Retinal pigment epithelial cell (primary cell): Measurements from ENCODE around the gene WDR18.
A peak's percentile ranks its signal among the peaks of the same experiment; 100 is the strongest.
"Not testable (repeated sequence)": the region's sequence is repeated elsewhere in the genome, so short reads cannot be mapped to it uniquely, and the experiment has no call there.

Experiments used
- DNase-seq: peaks from one replicate; pipeline ENCODE4 v3.0.0-alpha.2; 2010; ENCODE audit warnings: low read depth
- H3K4me3 ChIP-seq: 2 replicates; pipeline ENCODE4 v1.5.1; 2011; ENCODE audit warnings: mild to moderate bottlenecking, low read length, control low read depth, moderate library complexity
- CTCF ChIP-seq: conservative IDR thresholded peaks from 2 replicates; pipeline ENCODE4 v1.5.1; 2011; ENCODE audit warnings: low read depth, low read length, control low read depth, inconsistent platforms

The WDR18 gene

GRCh38 chr19:956766-957440 lies 27.2 kb upstream of the WDR18 start:
- H3K4me3 ChIP-seq = peak overlapping the region; percentile 12
- TF ChIP-seq CTCF = no peak

GRCh38 chr19:957578-957977 lies 26.6 kb upstream of the WDR18 start:
- not testable (repeated sequence) for DNase-seq, H3K4me3 ChIP-seq

More at GRCh38 chr19:956766-957440, 27.2 kb upstream of the WDR18 start:
- peak; percentile 19 for DNase-seq

GRCh38 chr19:958967-959855 lies 24.9 kb upstream of the WDR18 start:
- DNase-seq = no peak
- no peak overlapping the region for H3K4me3 ChIP-seq
- TF ChIP-seq CTCF = no peak

- peak; percentile 3 for TF ChIP-seq CTCF
- DNase-seq = no peak
- no peak overlapping the region for H3K4me3 ChIP-seq
Observed at GRCh38 chr19:960020-960419, 24.1 kb upstream of the WDR18 start.

- no peak for DNase-seq
- no peak overlapping the region for H3K4me3 ChIP-seq
- TF ChIP-seq CTCF = no peak
Observed at GRCh38 chr19:960601-960938, 23.6 kb upstream of the WDR18 start.

- TF ChIP-seq CTCF = no peak
- no peak for DNase-seq
- H3K4me3 ChIP-seq = no peak overlapping the region
Observed at GRCh38 chr19:961866-962620, 22.1 kb upstream of the WDR18 start.

GRCh38 chr19:962683-963400 lies 21.3 kb upstream of the WDR18 start:
- no peak for TF ChIP-seq CTCF
- no peak for DNase-seq
- no peak overlapping the region for H3K4me3 ChIP-seq
